H9 (cell line): Measurements from ENCODE around the gene ARHGAP11A. TPM values are rescaled to one million over a fixed set of nuclear protein-coding genes. Genes with fewer than 3 reads are reported as not detected.
A peak's percentile ranks its signal among the peaks of the same experiment; 100 is the strongest.

Experiments used
- DNase-seq: peaks from one replicate; pipeline ENCODE4 v3.0.0-alpha.2; 2017
- H2AFZ ChIP-seq: one replicate; pipeline ENCODE4 v1.6.1; 2013; ENCODE audit warnings: mild to moderate bottlenecking, low read length, control low read depth, moderate library complexity
- H2AK5ac ChIP-seq: 2 replicates; pipeline ENCODE4 v1.6.1; 2013; ENCODE audit warnings: low read length, control low read depth, mixed read lengths; ENCODE audit not compliant: insufficient read length
- H2BK120ac ChIP-seq: one replicate; pipeline ENCODE4 v1.6.1; 2013; ENCODE audit warnings: low read depth, mild to moderate bottlenecking, low read length, control low read depth, inconsistent platforms; ENCODE audit not compliant: poor library complexity, severe bottlenecking
- H2BK12ac ChIP-seq: 2 replicates; pipeline ENCODE4 v1.6.1; 2013; ENCODE audit warnings: low read length, control low read depth, mixed read lengths, low read depth; ENCODE audit not compliant: insufficient read length
- H2BK15ac ChIP-seq: 2 replicates; pipeline ENCODE4 v1.6.1; 2013; ENCODE audit warnings: low read depth, low read length, control low read depth
- H2BK20ac ChIP-seq: one replicate; pipeline ENCODE4 v1.6.1; 2013; ENCODE audit warnings: low read depth, mild to moderate bottlenecking, low read length, control low read depth, inconsistent platforms; ENCODE audit not compliant: poor library complexity, severe bottlenecking
- H2BK5ac ChIP-seq: 2 replicates; pipeline ENCODE4 v1.6.1; 2013; ENCODE audit warnings: low read length, control low read depth, mixed read lengths; ENCODE audit not compliant: insufficient read length
- H3K14ac ChIP-seq: 2 replicates; pipeline ENCODE4 v1.6.1; 2013; ENCODE audit warnings: low read length, control low read depth; ENCODE audit not compliant: insufficient read depth
- H3K18ac ChIP-seq: 2 replicates; pipeline ENCODE4 v1.6.1; 2013; ENCODE audit warnings: low read depth, mild to moderate bottlenecking, mixed read lengths, low read length, control low read depth; ENCODE audit not compliant: insufficient read length
- H3K23ac ChIP-seq: 2 replicates; pipeline ENCODE4 v1.6.1; 2013; ENCODE audit warnings: low read length, control low read depth, mixed read lengths, low read depth; ENCODE audit not compliant: insufficient read length
- H3K23me2 ChIP-seq: 2 replicates; pipeline ENCODE4 v1.6.1; 2013; ENCODE audit warnings: low read depth, mild to moderate bottlenecking, mixed read lengths, low read length, control low read depth; ENCODE audit not compliant: insufficient read length, poor library complexity, severe bottlenecking
- H3K27ac ChIP-seq: 2 replicates; pipeline ENCODE4 v1.5.1; 2013; ENCODE audit warnings: low read length, control low read depth, mixed read lengths, low read depth; ENCODE audit not compliant: insufficient read length
- H3K27me3 ChIP-seq: 2 replicates; pipeline ENCODE4 v1.6.1; 2013; ENCODE audit warnings: low read length, control low read depth, inconsistent platforms; ENCODE audit not compliant: insufficient read depth
- H3K4ac ChIP-seq: 2 replicates; pipeline ENCODE4 v1.6.1; 2013; ENCODE audit warnings: low read depth, mild to moderate bottlenecking, control low read depth, inconsistent platforms, low read length, moderate library complexity
- H3K4me1 ChIP-seq: 2 replicates; pipeline ENCODE4 v1.6.1; 2013; ENCODE audit warnings: low read length, control low read depth, inconsistent platforms; ENCODE audit not compliant: insufficient read depth
- H3K4me2 ChIP-seq: 2 replicates; pipeline ENCODE4 v1.6.1; 2013; ENCODE audit warnings: low read length, control low read depth, mixed read lengths; ENCODE audit not compliant: insufficient read length, insufficient read depth
- H3K56ac ChIP-seq: 2 replicates; pipeline ENCODE4 v1.6.1; 2013; ENCODE audit warnings: low read depth, mild to moderate bottlenecking, mixed read lengths, low read length, control low read depth; ENCODE audit not compliant: insufficient read length
- H3K79me1 ChIP-seq: 2 replicates; pipeline ENCODE4 v1.6.1; 2013; ENCODE audit warnings: low read depth, mild to moderate bottlenecking, moderate library complexity, low read length, control low read depth, inconsistent platforms; ENCODE audit not compliant: insufficient read depth, poor library complexity, severe bottlenecking
- H3K79me2 ChIP-seq: 2 replicates; pipeline ENCODE4 v1.6.1; 2013; ENCODE audit warnings: low read length, control low read depth, inconsistent platforms; ENCODE audit not compliant: insufficient read depth
- H3K9ac ChIP-seq: 2 replicates; pipeline ENCODE4 v1.6.1; 2013; ENCODE audit warnings: low read length, control low read depth, mixed read lengths; ENCODE audit not compliant: insufficient read length; ENCODE audit errors: extremely low read depth
- H3K9me3 ChIP-seq: one replicate; pipeline ENCODE4 v1.6.1; 2013; ENCODE audit warnings: low read depth, low read length, inconsistent platforms; ENCODE audit not compliant: control insufficient read depth
- H3T11ph ChIP-seq: one replicate; pipeline ENCODE4 v1.6.1; 2013; ENCODE audit warnings: mild to moderate bottlenecking, low read length, control low read depth, inconsistent platforms
- H4K20me1 ChIP-seq: one replicate; pipeline ENCODE4 v1.6.1; 2013; ENCODE audit not compliant: control insufficient read depth, insufficient read length, insufficient read depth
- H4K5ac ChIP-seq: 2 replicates; pipeline ENCODE4 v1.6.1; 2013; ENCODE audit warnings: low read depth, mild to moderate bottlenecking, mixed read lengths, low read length, control low read depth; ENCODE audit not compliant: insufficient read length
- H4K8ac ChIP-seq: replicated peaks from 2 replicates; pipeline ENCODE4 v1.6.1; 2013; ENCODE audit warnings: low read length, control low read depth, mixed read lengths, low read depth; ENCODE audit not compliant: insufficient read length
- H4K91ac ChIP-seq: 2 replicates; pipeline ENCODE4 v1.6.1; 2013; ENCODE audit warnings: low read depth, mild to moderate bottlenecking, moderate library complexity, mixed read lengths, low read length, control low read depth; ENCODE audit not compliant: insufficient read length
- H3K27ac Mint-ChIP-seq, 3 experiments: 2 replicates in 2 of 3; 3 replicates in 1 of 3; pipeline ENCODE4 v1.8.0; 2020 to 2021; ENCODE audit warnings: mixed read lengths in 3 of 3, mild to moderate bottlenecking in 1 of 3, moderate library complexity in 1 of 3
- H3K27me3 Mint-ChIP-seq: 2 replicates; pipeline ENCODE4 v1.8.0; 2021; ENCODE audit warnings: low read depth, mild to moderate bottlenecking, moderate library complexity, mixed read lengths
- H3K36me3 Mint-ChIP-seq, 3 experiments: 2 replicates in 2 of 3; 3 replicates in 1 of 3; pipeline ENCODE4 v1.8.0; 2020 to 2021; ENCODE audit warnings: low read depth in 3 of 3, mixed read lengths in 3 of 3; ENCODE audit not compliant: insufficient read depth in 1 of 3
- H3K4me1 Mint-ChIP-seq, 2 experiments: 2 replicates each; pipeline ENCODE4 v1.8.0; 2020; ENCODE audit warnings: mixed read lengths in 2 of 2
- H3K4me3 Mint-ChIP-seq, 2 experiments: 2 replicates in 1 of 2; 3 replicates in 1 of 2; pipeline ENCODE4 v1.8.0; 2020 to 2021; ENCODE audit warnings: mild to moderate bottlenecking in 2 of 2, mixed read lengths in 2 of 2, moderate library complexity in 1 of 2
- H3K9me3 Mint-ChIP-seq, 2 experiments: 2 replicates in 1 of 2; 3 replicates in 1 of 2; pipeline ENCODE4 v1.8.0; 2020; ENCODE audit warnings: mild to moderate bottlenecking in 2 of 2, mixed read lengths in 2 of 2, moderate library complexity in 1 of 2
- WGBS: extraction: QIAGEN DNeasy Blood & Tissue Kit; methylation state at CpG from one replicate; pipeline ENCODE4 v1.1.7; 2013; ENCODE audit warnings: missing lambda C conversion rate, low lambda C conversion rate, mixed read lengths; ENCODE audit not compliant: insufficient read length; ENCODE audit errors: extremely low coverage; 5-methylcytosine and 5-hydroxymethylcytosine counted together
- total RNA-seq: library from RNA; stranded (reverse); gene quantifications from 2 replicates; pipeline ENCODE4 v1.2.1, GENCODE V29; 2021
- TF ChIP-seq, protein P1 (sequence below): fragments of 200-600 bp; sonication (generic); conservative IDR thresholded peaks from 3 replicates; pipeline ENCODE4 v1.8.0; 2021; ENCODE audit warnings: antibody characterized with exemption, mild to moderate bottlenecking

Gene ARHGAP11A
- total RNA-seq, 1 experiment from 2014 or later: 94.4 TPM

DNA sequence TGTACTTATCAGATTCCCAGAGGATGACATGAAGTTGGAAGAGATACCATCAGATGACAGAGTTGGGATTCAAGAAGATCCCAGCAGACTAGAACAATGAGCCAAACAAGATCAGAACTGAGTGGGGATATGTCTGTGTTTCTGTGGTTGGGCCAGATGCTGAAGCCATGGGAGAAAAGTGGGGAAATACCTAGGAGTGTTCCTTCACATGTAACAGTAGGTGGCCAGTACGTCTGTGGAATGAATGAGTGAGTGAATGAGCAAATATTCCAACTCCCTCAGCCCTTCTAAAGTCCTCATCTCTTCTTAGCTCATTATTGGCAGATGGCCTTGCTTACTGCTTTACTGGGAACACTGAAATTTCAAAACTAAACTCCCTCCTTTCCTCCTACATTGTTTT lies 70.3 kb downstream of the ARHGAP11A start:
- H3K9ac ChIP-seq: no peak overlapping the region

More for the DNA sequence above, 70.3 kb downstream of the ARHGAP11A start:
- Histone ChIP-seq H3K4me2 (no peak overlapping the region), H2BK15ac (no peak overlapping the region), H3K79me1 (no peaks in the 10 kb centered on the region), H3K27ac (no peak overlapping the region), H3T11ph (no peak overlapping the region), H3K4me1 (peaks cover 4% of the 10 kb centered on the region; the same call in 1 of the 2 replicates), H4K8ac (no peak overlapping the region), H3K23ac (no peak overlapping the region), H4K5ac (no peak overlapping the region), H2BK120ac (no peak overlapping the region), H4K91ac (no peak overlapping the region), H3K27me3 (no peaks in the 10 kb centered on the region), H2BK5ac (no peak overlapping the region), H2BK20ac (no peak overlapping the region), H3K79me2 (no peaks in the 10 kb centered on the region), H2AFZ (no peak overlapping the region), H3K56ac (no peak overlapping the region), H3K4ac (no peak overlapping the region), H3K14ac (no peak overlapping the region), H3K18ac (no peak overlapping the region), H3K9me3 (no peaks in the 10 kb centered on the region), H2BK12ac (no peak overlapping the region), H3K23me2 (no peaks in the 10 kb centered on the region), H2AK5ac (no peak overlapping the region), H4K20me1 (no peaks in the 10 kb centered on the region)
- Mint-ChIP-seq H3K27ac (peak overlapping the region in 1 of 3 experiments; percentile 46; a peak in 2 of 7 replicates), H3K27me3 (no peaks in the 10 kb centered on the region; the same call in 1 of the 2 replicates), H3K36me3 (peaks cover 4 to 25% (median 7%) of the 10 kb centered on the region in 3 experiments; a peak in 5 of 7 replicates), H3K9me3 (no peaks in the 10 kb centered on the region; a peak in 1 of 5 replicates), H3K4me3 (no peak overlapping the region), H3K4me1 (peaks cover 5 to 14% of the 10 kb centered on the region in 2 experiments; a peak in 3 of 4 replicates)
- no CpG with 5 or more reads among the region's 1 CpG for WGBS
- TF ChIP-seq, protein P1, sequence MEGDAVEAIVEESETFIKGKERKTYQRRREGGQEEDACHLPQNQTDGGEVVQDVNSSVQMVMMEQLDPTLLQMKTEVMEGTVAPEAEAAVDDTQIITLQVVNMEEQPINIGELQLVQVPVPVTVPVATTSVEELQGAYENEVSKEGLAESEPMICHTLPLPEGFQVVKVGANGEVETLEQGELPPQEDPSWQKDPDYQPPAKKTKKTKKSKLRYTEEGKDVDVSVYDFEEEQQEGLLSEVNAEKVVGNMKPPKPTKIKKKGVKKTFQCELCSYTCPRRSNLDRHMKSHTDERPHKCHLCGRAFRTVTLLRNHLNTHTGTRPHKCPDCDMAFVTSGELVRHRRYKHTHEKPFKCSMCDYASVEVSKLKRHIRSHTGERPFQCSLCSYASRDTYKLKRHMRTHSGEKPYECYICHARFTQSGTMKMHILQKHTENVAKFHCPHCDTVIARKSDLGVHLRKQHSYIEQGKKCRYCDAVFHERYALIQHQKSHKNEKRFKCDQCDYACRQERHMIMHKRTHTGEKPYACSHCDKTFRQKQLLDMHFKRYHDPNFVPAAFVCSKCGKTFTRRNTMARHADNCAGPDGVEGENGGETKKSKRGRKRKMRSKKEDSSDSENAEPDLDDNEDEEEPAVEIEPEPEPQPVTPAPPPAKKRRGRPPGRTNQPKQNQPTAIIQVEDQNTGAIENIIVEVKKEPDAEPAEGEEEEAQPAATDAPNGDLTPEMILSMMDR: no peak
- DNase-seq: no peak
